Stimulated activated CD8-positive, alpha-beta memory T cell treated with anti-CD3 and anti-CD28 coated beads, Interleukin-15, amount 100 ng/mL, for 1 hour (primary cell): ENCODE results near the gene SIT1.
A peak's percentile ranks its signal among the peaks of the same experiment; 100 is the strongest.

Experiments
- DNase-seq: peaks from one replicate; pipeline ENCODE4 v3.0.0-alpha.2; 2020; ENCODE audit warnings: low read depth

Gene SIT1

GRCh38 chr9:35606138-35606504 lies 44.6 kb downstream of the SIT1 start:
- DNase-seq, result no peak

- no peak for DNase-seq
Measured at GRCh38 chr9:35605351-35606137, 45.2 kb downstream of the SIT1 start.

- DNase-seq, result peak; percentile 56
Measured at GRCh38 chr9:35604578-35605350, 46.0 kb downstream of the SIT1 start, which contains the start of gene TESK1. TESK1 (plus strand) TSS chr9:35605262; CDS start chr9:35605620, 358 bp downstream.

- DNase-seq, result peak; percentile 98
Measured at GRCh38 chr9:35603986-35604577, 46.6 kb downstream of the SIT1 start.

- no peak for DNase-seq
Measured at GRCh38 chr9:35603506-35603985, 47.2 kb downstream of the SIT1 start.

- no peak for DNase-seq
Measured at GRCh38 chr9:35599763-35600604, 50.7 kb downstream of the SIT1 start.
